ENCODE results near the gene CCDC88C. TPM values are rescaled to one million over a fixed set of nuclear protein-coding genes. Genes with fewer than 3 reads are reported as not detected.
A peak's percentile ranks its signal among the peaks of the same experiment; 100 is the strongest.

The CCDC88C gene
- total and polyA plus RNA-seq, 12 donors, result 2.2 to 8.4 (median 4.9) TPM

DNA sequence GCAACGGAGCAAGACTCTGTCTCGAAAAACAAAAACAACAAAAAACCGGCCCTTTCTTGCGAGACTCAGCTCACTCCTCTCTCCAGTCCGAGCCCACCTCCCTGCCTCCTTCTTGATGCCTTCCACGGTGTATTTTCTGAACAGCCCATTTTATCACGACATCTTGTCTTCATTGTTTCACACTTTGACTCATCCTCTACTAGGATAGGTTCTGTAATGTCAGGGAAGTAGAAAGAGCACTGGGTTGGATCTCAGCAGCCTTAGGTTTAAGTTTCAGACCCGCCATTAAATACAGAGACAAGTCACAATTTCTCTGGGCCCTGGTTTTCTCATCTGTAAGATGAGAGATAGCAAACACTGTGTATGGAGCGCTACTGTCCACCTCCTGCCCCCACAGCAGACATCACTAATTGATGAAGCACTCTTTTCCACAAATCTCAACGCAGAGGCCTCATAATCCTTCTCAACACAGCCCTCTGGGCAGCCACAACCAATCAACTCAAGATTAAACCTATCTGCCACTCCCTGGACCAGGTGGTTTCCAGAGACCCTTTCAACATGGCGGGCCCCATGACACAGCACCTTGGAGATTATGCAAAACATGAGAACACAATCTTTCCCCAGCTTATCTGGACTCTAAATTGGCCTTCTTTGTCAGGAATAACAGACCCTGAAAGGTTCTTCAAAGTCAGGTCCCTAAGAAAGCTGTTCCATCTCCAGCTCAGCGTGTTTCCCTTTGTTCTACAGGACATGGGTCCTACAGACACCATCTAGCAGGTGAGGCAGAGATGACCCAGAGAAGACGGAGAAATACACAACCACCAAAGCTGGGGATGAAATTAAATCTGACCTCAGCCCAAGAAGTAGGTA, 35.6 kb downstream of the CCDC88C start:
- Histone ChIP-seq H3K9me3 (no peaks in the 10 kb centered on the region), H3K36me3 (no peaks in the 10 kb centered on the region), H3K27me3 (peaks cover 0 to 15% (median 0%) of the 10 kb centered on the region in 7 donors), H3K4me1 (peaks cover 0 to 54% (median 42%) of the 10 kb centered on the region in 9 donors), H3K4me3 (no peak overlapping the region), H3K27ac (no peak overlapping the region)
- WGBS, 2 donors, result 95 to 96% methylated on average over 13 of the region's 13 CpGs
- TF ChIP-seq, protein P1, sequence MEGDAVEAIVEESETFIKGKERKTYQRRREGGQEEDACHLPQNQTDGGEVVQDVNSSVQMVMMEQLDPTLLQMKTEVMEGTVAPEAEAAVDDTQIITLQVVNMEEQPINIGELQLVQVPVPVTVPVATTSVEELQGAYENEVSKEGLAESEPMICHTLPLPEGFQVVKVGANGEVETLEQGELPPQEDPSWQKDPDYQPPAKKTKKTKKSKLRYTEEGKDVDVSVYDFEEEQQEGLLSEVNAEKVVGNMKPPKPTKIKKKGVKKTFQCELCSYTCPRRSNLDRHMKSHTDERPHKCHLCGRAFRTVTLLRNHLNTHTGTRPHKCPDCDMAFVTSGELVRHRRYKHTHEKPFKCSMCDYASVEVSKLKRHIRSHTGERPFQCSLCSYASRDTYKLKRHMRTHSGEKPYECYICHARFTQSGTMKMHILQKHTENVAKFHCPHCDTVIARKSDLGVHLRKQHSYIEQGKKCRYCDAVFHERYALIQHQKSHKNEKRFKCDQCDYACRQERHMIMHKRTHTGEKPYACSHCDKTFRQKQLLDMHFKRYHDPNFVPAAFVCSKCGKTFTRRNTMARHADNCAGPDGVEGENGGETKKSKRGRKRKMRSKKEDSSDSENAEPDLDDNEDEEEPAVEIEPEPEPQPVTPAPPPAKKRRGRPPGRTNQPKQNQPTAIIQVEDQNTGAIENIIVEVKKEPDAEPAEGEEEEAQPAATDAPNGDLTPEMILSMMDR (IDR thresholded peaks at IDR 0.05), result no peak
- DNase-seq (no peak), ATAC-seq (no peak)
- intact Hi-C loops (cut with DNase I), result no loop called here

DNA sequence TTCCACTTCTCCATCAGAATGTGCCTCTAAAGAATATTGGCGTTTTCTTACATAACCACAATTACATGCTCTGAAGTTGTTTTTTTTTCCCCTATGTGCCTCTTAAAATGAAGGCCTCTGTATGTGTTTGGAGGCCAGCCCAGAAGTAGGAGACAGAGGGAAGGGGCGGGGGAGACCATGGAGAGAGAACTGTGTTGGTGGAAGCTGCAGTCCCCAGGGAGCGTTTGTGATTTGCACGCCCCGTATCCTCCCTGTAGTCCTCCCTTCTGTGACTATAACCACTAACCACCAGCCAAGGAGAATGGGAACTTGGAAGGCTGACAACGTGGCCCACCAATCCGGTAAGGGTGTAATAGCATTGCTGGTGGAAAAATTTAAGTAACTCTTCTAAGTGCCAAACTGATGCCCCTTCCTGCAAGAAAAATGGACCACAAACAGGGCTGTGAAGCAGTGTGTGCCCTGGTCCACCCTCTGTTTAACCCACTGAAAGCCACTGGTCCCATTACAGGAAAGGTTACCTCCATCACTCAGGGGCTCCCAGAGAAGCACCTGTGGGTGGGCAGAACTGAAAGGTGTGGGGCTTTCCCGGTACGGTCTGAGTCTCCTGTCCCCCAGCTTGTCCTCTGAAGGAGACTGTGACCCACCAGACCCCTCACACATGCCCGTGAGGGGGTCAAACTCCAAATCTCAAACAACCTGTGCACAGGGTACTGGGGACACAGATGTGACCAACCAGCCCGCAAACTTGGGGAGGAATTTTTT, 36.8 kb downstream of the CCDC88C start:
- 44 to 50% methylated on average over 11 of the region's 11 CpGs for WGBS, 2 donors
- H3K4me3 ChIP-seq, result no peak overlapping the region

GRCh38 chr14:91380123-91380522, 37.5 kb downstream of the CCDC88C start:
- 86 to 89% methylated on average over 5 of the region's 5 CpGs for WGBS, 2 donors
- intact Hi-C loops (cut with DNase I), result no loop called here
- Histone ChIP-seq H3K27me3 (peaks cover 0 to 16% (median 0%) of the 10 kb centered on the region in 7 donors), H3K36me3 (no peaks in the 10 kb centered on the region), H3K4me1 (peaks cover 0 to 67% (median 46%) of the 10 kb centered on the region in 9 donors), H3K27ac (peak overlapping the region in 1 of 10 donors; percentile 73), H3K4me3 (no peak overlapping the region), H3K9me3 (no peaks in the 10 kb centered on the region)
- ATAC-seq (no peak), DNase-seq (no peak)
- TF ChIP-seq, protein P1 (IDR thresholded peaks at IDR 0.05), result no peak

More for the DNA sequence above, 36.8 kb downstream of the CCDC88C start:
- Histone ChIP-seq H3K27ac (no peak overlapping the region), H3K4me1 (peaks cover 0 to 60% (median 46%) of the 10 kb centered on the region in 9 donors), H3K9me3 (no peaks in the 10 kb centered on the region), H3K27me3 (peaks cover 0 to 14% (median 0%) of the 10 kb centered on the region in 7 donors), H3K36me3 (no peaks in the 10 kb centered on the region)
- intact Hi-C loops (cut with DNase I), result no loop called here
- TF ChIP-seq, protein P1 (IDR thresholded peaks at IDR 0.05), result no peak
- DNase-seq (peak in 1 of 2 donors; percentile 71), ATAC-seq (peak in 5 of 8 donors; percentile 39 to 72 (median 52))

DNA sequence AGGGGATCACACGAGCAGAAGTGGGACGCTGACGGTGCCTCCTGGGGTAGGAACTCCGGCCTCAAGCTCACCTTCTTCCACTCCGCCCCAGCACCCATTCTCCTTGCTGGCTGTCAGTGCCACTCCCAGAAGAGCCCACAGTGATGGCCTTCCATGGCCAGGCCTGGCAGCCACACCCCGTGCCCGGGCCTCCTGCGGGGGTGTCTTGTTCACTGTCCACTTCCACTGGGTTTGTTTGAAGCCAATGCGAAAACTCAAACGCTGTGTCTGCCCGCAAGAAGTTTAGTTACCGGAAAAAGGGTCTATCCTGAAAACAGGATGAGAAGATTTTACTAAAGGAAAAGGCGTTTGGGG, 38.1 kb downstream of the CCDC88C start:
- Histone ChIP-seq H3K27me3 (peaks cover 0 to 17% (median 0%) of the 10 kb centered on the region in 7 donors), H3K9me3 (no peaks in the 10 kb centered on the region), H3K4me3 (no peak overlapping the region), H3K27ac (peak overlapping the region in 1 of 10 donors; percentile 73), H3K4me1 (peaks cover 0 to 72% (median 51%) of the 10 kb centered on the region in 9 donors), H3K36me3 (no peaks in the 10 kb centered on the region)
- TF ChIP-seq, protein P1 (IDR thresholded peaks at IDR 0.05), result no peak
- ATAC-seq (no peak), DNase-seq (no peak)
- intact Hi-C loops (cut with DNase I), result loop anchor here in 1 of 10 donors (5.0 kb wide), 1 partner anchor 38 kb away; the partner anchor contains the start of gene CCDC88C
- WGBS, 2 donors, result 88 to 90% methylated on average over 13 of the region's 13 CpGs

All from heart right ventricle (tissue), 16 donors.